HepG2 (cell line): Measurements from ENCODE around the gene NISCH. TPM values are rescaled to one million over a fixed set of nuclear protein-coding genes. Genes with fewer than 3 reads are reported as not detected.

ENCODE experiments used
- DBP ChIP-seq: sonication (generic); formaldehyde crosslinking; IDR thresholded peaks from 2 replicates; pipeline ENCODE4 v1.4.0; 2020; ENCODE audit warnings: missing genetic modification reagents; ENCODE audit errors: not compliant biosample characterization
- FOXA3 ChIP-seq: IDR thresholded peaks from 2 replicates; pipeline ENCODE4 v1.6.1; 2016; ENCODE audit warnings: missing genetic modification reagents, missing compliant biosample characterization
- FOXM1 ChIP-seq: sonication (generic); formaldehyde crosslinking; IDR thresholded peaks from 2 replicates; pipeline ENCODE4 v1.5.0; 2020; ENCODE audit warnings: missing genetic modification reagents
- HMG20B ChIP-seq: conservative IDR thresholded peaks from 2 replicates; pipeline ENCODE4 v1.6.1; 2016; ENCODE audit warnings: missing genetic modification reagents, missing compliant biosample characterization
- MBD4 ChIP-seq: IDR thresholded peaks from 2 replicates; pipeline ENCODE4 v1.6.1; 2012; ENCODE audit warnings: low read length, inconsistent platforms, borderline replicate concordance
- NFIC ChIP-seq: IDR thresholded peaks from 2 replicates; pipeline ENCODE4 v1.6.1; 2012; ENCODE audit warnings: mild to moderate bottlenecking, low read length, inconsistent platforms
- POLR2G ChIP-seq: fragments of 200-400 bp; formaldehyde crosslinking; IDR thresholded peaks from 2 replicates; pipeline ENCODE4 v1.6.1; 2018; ENCODE audit warnings: mild to moderate bottlenecking, low read depth, low read length, moderate library complexity
- RBFOX2 ChIP-seq: fragments of 200-400 bp; formaldehyde crosslinking; IDR thresholded peaks from 2 replicates; pipeline ENCODE4 v1.6.1; 2017; ENCODE audit warnings: low read depth, mild to moderate bottlenecking, low read length
- SNAPC2 ChIP-seq: sonication (generic); formaldehyde crosslinking; IDR thresholded peaks from 2 replicates; pipeline ENCODE4 v1.8.1; 2022; ENCODE audit warnings: mild to moderate bottlenecking, missing genetic modification reagents
- SUZ12 ChIP-seq: fragments of 150-350 bp; IDR thresholded peaks from 2 replicates; pipeline ENCODE4 v1.6.1; 2014; ENCODE audit warnings: low read depth, low read length
- ZFP36L1 ChIP-seq: sonication (generic); formaldehyde crosslinking; IDR thresholded peaks from 2 replicates; pipeline ENCODE4 v1.8.0; 2022; ENCODE audit warnings: mild to moderate bottlenecking, missing genetic modification reagents, moderate library complexity
- ZFP37 ChIP-seq: sonication (generic); formaldehyde crosslinking; IDR thresholded peaks from 2 replicates; pipeline ENCODE4 v1.4.0; 2020; ENCODE audit warnings: missing genetic modification reagents, borderline replicate concordance
- ZNF180 ChIP-seq: sonication (generic); formaldehyde crosslinking; IDR thresholded peaks from 2 replicates; pipeline ENCODE4 v1.4.0; 2020; ENCODE audit warnings: low read depth, missing genetic modification reagents, borderline replicate concordance
- ZNF24 ChIP-seq: fragments of 450-650 bp; IDR thresholded peaks from 2 replicates; pipeline ENCODE4 v1.6.1; 2017; ENCODE audit warnings: antibody characterized with exemption, mild to moderate bottlenecking
- ZNF572 ChIP-seq: sonication (generic); formaldehyde crosslinking; IDR thresholded peaks from 2 replicates; pipeline ENCODE4 v1.5.1; 2020; ENCODE audit warnings: mild to moderate bottlenecking, missing genetic modification reagents
- ZNF616 ChIP-seq: sonication (generic); formaldehyde crosslinking; IDR thresholded peaks from 2 replicates; pipeline ENCODE4 v1.5.0; 2020; ENCODE audit warnings: low read depth, mild to moderate bottlenecking, missing genetic modification reagents
- ZNF687 ChIP-seq: sonication (generic); formaldehyde crosslinking; IDR thresholded peaks from 2 replicates; pipeline ENCODE4 v1.5.1; 2020; ENCODE audit warnings: mild to moderate bottlenecking, missing genetic modification reagents, moderate library complexity
- ZNF737 ChIP-seq: sonication (generic); formaldehyde crosslinking; IDR thresholded peaks from 2 replicates; pipeline ENCODE4 v1.5.0; 2020; ENCODE audit warnings: missing genetic modification reagents, mild to moderate bottlenecking, borderline replicate concordance
- ZNF879 ChIP-seq: sonication (generic); formaldehyde crosslinking; IDR thresholded peaks from 2 replicates; pipeline ENCODE4 v1.8.1; 2023; ENCODE audit warnings: missing genetic modification reagents
- polyA plus RNA-seq, 8 experiments: library from polyadenylated mRNA; depleted of rRNA in 3 of 8; stranded (reverse) in 7 of 8; unstranded in 1 of 8; fragments of >200 nt; fragmentation: Illumina TruSeq in 4 of 8; extraction: Trizol in 4 of 8; gene quantifications; 2 replicates each; pipeline versions ENCODE4 v1.2.1 to v1.2.3, GENCODE V29; 2011 to 2016; ENCODE audit warnings: low read depth in 4 of 8, missing spikeins in 1 of 8, mixed read lengths in 1 of 8; ENCODE audit not compliant: insufficient read depth in 1 of 8
- total RNA-seq, 5 experiments: library from RNA; depleted of rRNA; stranded (reverse); fragments of >200 nt; fragmentation: Illumina TruSeq; extraction: Trizol; gene quantifications; 2 replicates each; pipeline ENCODE4 v1.2.3, GENCODE V29; 2016; ENCODE audit warnings: low read depth in 1 of 5
- TF ChIP-seq, protein P1 (sequence below): IDR thresholded peaks from 2 replicates; pipeline ENCODE4 v1.6.1; 2016; ENCODE audit warnings: missing compliant biosample characterization, missing genetic modification reagents, borderline replicate concordance
- TF ChIP-seq, protein P2 (sequence below): sonication (generic); formaldehyde crosslinking; IDR thresholded peaks from 2 replicates; pipeline ENCODE4 v1.5.0; 2020; ENCODE audit warnings: missing genetic modification reagents
- TF ChIP-seq, protein P3 (sequence below): sonication (generic); formaldehyde crosslinking; IDR thresholded peaks from 2 replicates; pipeline ENCODE4 v1.4.0; 2020; ENCODE audit warnings: missing genetic modification reagents

The NISCH gene
- total and polyA plus RNA-seq, 2 of the 13 experiments (the other 11 are each of a cell fraction or from before 2014, with no cell fraction given) = 27.0 to 47.6 TPM

DNA sequence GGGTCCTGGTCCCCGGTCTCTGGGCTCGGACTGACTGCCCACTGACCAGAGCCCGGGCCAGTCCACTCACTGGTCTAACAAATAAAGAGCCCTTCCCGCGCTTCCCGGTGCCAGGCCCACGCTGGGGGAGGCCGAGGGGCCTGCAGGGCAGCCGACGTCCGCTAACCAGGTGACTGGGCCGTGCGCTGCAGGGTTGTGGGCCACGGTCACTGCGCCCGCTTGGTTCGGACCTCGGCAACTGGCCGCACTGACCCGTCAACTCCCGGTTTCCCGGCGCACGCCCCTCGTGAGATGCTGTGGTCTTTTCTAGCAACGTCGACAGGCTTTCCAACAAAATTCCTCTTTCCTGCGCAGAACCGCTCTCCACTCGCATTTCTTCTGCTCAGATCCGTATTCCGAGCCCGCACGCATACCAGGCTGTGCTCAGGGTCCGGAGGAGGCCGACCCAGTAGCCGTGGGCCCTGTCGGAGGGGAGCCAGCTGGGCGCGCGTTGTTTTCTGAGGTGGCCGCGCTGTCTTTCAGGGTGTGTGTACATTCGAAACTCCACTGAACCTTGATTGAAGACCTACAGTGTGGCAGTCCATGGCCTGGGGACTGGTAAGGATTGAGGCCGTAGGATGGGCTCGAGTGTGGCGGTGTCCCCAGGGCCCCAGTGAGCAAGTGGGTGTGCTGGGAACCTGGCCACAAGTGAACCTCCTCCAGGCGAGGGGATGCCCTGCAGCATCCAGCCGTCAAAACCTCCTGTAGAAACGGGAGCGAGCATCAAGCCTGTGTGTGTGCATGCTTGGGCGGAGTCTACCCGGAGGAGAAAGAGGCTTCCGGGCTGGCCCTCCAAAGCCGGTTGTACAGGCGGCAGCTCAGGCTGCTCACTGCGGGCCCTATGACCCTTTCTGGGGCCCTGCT lies 79.1 kb downstream of the NISCH start (continued):
- TF ChIP-seq ZNF24 (no peak), ZNF180 (CRISPR knock-in tag) (no peak), ZNF616 (no peak), FOXM1 (no peak), ZNF879 (CRISPR knock-in tag) (no peak), SUZ12 (no peak), MBD4 (no peak), ZFP36L1 (0 out of 2 replicates have a peak, but pooled peaks have one; percentile 7), POLR2G (peak; percentile 36; the same call in 1 of the 2 replicates), ZFP37 (no peak), RBFOX2 (peak; percentile 82), NFIC (no peak), ZNF572 (CRISPR knock-in tag) (peak; percentile 19; the same call in 1 of the 2 replicates), HMG20B (CRISPR knock-in tag) (no peak), SNAPC2 (CRISPR knock-in tag) (0 out of 2 replicates have a peak, but pooled peaks have one; percentile 67), DBP (no peak), ZNF737 (CRISPR knock-in tag) (peak; percentile 67), ZNF687 (CRISPR knock-in tag) (peak; percentile 89), FOXA3 (CRISPR knock-in tag) (no peak)
- TF ChIP-seq, protein P1, sequence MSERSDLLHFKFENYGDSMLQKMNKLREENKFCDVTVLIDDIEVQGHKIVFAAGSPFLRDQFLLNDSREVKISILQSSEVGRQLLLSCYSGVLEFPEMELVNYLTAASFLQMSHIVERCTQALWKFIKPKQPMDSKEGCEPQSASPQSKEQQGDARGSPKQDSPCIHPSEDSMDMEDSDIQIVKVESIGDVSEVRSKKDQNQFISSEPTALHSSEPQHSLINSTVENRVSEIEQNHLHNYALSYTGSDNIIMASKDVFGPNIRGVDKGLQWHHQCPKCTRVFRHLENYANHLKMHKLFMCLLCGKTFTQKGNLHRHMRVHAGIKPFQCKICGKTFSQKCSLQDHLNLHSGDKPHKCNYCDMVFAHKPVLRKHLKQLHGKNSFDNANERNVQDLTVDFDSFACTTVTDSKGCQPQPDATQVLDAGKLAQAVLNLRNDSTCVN (CRISPR knock-in tag) = no peak
- TF ChIP-seq, protein P2, sequence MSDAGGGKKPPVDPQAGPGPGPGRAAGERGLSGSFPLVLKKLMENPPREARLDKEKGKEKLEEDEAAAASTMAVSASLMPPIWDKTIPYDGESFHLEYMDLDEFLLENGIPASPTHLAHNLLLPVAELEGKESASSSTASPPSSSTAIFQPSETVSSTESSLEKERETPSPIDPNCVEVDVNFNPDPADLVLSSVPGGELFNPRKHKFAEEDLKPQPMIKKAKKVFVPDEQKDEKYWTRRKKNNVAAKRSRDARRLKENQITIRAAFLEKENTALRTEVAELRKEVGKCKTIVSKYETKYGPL = no peak
- TF ChIP-seq, protein P3, sequence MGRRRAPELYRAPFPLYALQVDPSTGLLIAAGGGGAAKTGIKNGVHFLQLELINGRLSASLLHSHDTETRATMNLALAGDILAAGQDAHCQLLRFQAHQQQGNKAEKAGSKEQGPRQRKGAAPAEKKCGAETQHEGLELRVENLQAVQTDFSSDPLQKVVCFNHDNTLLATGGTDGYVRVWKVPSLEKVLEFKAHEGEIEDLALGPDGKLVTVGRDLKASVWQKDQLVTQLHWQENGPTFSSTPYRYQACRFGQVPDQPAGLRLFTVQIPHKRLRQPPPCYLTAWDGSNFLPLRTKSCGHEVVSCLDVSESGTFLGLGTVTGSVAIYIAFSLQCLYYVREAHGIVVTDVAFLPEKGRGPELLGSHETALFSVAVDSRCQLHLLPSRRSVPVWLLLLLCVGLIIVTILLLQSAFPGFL (CRISPR knock-in tag) = no peak
